Measurements from ENCODE around the gene VRK1.

GRCh38 chr14:96783915-96784224 lies 13.3 kb upstream of the VRK1 start:
- TF ChIP-seq NR2C2 (IDR thresholded peaks at IDR 0.05; ENCODE audit: borderline replicate concordance, control insufficient read depth, insufficient read length, low read depth) (no peak), SP1 (IDR thresholded peaks at IDR 0.05; ENCODE audit: low read depth, low read length) (no peak), POLR2AphosphoS2 (IDR thresholded peaks at IDR 0.05; ENCODE audit: low read depth, low read length) (no peak), MYC (IDR thresholded peaks at IDR 0.05; ENCODE audit: insufficient read depth, insufficient read length, insufficient replicate concordance, low read length, severe bottlenecking) (no peak), FOXM1 (IDR thresholded peaks at IDR 0.05; ENCODE audit: low read depth, low read length) (no peak)

Data from GM12878 (cell line).